Suprapubic skin (tissue), 3 donors: ENCODE data around the gene STON2.

Source experiments
- CTCF ChIP-seq, 2 donors: fragments of 200-600 bp in 1 of 2; fragments of 450-650 bp in 1 of 2; sonication (generic) in 1 of 2; IDR thresholded peaks; one replicate each; pipeline ENCODE4 v1.5.1; 2016 to 2019; ENCODE audit warnings: antibody characterized with exemption in 2 of 2, mild to moderate bottlenecking in 1 of 2, moderate library complexity in 1 of 2
- POLR2A ChIP-seq, 2 donors: fragments of 450-650 bp; IDR thresholded peaks; one replicate each; pipeline ENCODE4 v1.6.1; 2017; ENCODE audit warnings: antibody characterized with exemption in 2 of 2, mild to moderate bottlenecking in 2 of 2, moderate library complexity in 2 of 2

DNA sequence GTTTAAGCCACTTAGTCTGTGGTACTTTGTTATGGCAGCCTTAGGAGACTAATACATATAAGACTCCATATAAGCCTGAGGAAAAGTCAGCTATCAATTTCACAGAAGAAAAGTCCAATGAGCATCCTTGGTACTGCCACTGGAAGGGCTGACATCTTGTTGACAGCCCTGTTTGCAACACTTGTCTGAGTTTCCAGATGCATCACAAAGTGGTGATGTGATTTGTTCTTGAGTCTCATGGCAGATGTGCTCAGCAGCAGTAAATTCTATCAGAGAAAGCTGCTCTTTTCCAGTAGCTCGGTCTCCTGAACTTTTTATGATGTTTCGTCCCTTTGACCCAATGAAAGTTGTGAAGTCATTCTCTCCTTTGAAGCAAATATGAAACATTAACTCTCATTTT, 54.3 kb downstream of the STON2 start:
- TF ChIP-seq CTCF (IDR thresholded peaks at IDR 0.05): no peak
- no peak for TF ChIP-seq POLR2A (IDR thresholded peaks at IDR 0.05)
